ENCODE measurements around the gene NKAIN2. TPM values are rescaled to one million over a fixed set of nuclear protein-coding genes. Genes with fewer than 3 reads are reported as not detected.

The NKAIN2 gene
- total RNA-seq, 1 experiment from 2014 or later = 2.2 TPM

GRCh38 chr6:124535299-124535698 lies 731.6 kb downstream of the NKAIN2 start:
- Histone ChIP-seq H3K4me3 (ENCODE audit: low read depth, low read length, poor library complexity, severe bottlenecking) (no peak overlapping the region), H3K9me3 (ENCODE audit: low read depth, low read length, poor library complexity, severe bottlenecking) (no peaks in the 10 kb centered on the region), H3K27ac (ENCODE audit: low read depth, low read length, poor library complexity, severe bottlenecking) (no peak overlapping the region), H3K4me1 (ENCODE audit: insufficient read depth, low read length, poor library complexity, severe bottlenecking) (no peaks in the 10 kb centered on the region), H3K27me3 (replicated peaks; ENCODE audit: insufficient read depth, low read depth, low read length, poor library complexity) (no peaks in the 10 kb centered on the region), H3K36me3 (ENCODE audit: insufficient read depth, low read length, poor library complexity, severe bottlenecking) (no peaks in the 10 kb centered on the region)
- no peak for DNase-seq (ENCODE audit: low spot score)
- ChIA-PET CTCF (no interaction called here), POLR2A (ENCODE audit: low non-redundant PET) (interaction anchor here (0.8 kb wide), 1 partner anchor 839 kb away, joined by 5 read pairs; no protein-coding TSS in a partner anchor)
- TF ChIP-seq, protein P1, sequence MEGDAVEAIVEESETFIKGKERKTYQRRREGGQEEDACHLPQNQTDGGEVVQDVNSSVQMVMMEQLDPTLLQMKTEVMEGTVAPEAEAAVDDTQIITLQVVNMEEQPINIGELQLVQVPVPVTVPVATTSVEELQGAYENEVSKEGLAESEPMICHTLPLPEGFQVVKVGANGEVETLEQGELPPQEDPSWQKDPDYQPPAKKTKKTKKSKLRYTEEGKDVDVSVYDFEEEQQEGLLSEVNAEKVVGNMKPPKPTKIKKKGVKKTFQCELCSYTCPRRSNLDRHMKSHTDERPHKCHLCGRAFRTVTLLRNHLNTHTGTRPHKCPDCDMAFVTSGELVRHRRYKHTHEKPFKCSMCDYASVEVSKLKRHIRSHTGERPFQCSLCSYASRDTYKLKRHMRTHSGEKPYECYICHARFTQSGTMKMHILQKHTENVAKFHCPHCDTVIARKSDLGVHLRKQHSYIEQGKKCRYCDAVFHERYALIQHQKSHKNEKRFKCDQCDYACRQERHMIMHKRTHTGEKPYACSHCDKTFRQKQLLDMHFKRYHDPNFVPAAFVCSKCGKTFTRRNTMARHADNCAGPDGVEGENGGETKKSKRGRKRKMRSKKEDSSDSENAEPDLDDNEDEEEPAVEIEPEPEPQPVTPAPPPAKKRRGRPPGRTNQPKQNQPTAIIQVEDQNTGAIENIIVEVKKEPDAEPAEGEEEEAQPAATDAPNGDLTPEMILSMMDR (conservative IDR thresholded peaks at IDR 0.05; ENCODE audit: low read depth, low read length) = no peak
- no peak for TF ChIP-seq EZH2 (IDR thresholded peaks at IDR 0.05; ENCODE audit: borderline replicate concordance, low read depth, low read length, poor library complexity, severe bottlenecking)
- intact Hi-C loops (cut with micrococcal nuclease; ENCODE audit: unreplicated experiment) = no loop called here
- no TSS peak for BruUV-seq (replicated peaks)

- Histone ChIP-seq H3K27ac (ENCODE audit: low read depth, low read length, poor library complexity, severe bottlenecking) (no peak overlapping the region), H3K4me1 (ENCODE audit: insufficient read depth, low read length, poor library complexity, severe bottlenecking) (no peaks in the 10 kb centered on the region), H3K4me3 (ENCODE audit: low read depth, low read length, poor library complexity, severe bottlenecking) (no peak overlapping the region), H3K27me3 (replicated peaks; ENCODE audit: insufficient read depth, low read depth, low read length, poor library complexity) (no peaks in the 10 kb centered on the region), H3K36me3 (ENCODE audit: insufficient read depth, low read length, poor library complexity, severe bottlenecking) (no peaks in the 10 kb centered on the region), H3K9me3 (ENCODE audit: low read depth, low read length, poor library complexity, severe bottlenecking) (no peaks in the 10 kb centered on the region)
- ChIA-PET CTCF (no interaction called here), POLR2A (ENCODE audit: low non-redundant PET) (no interaction called here)
- intact Hi-C loops (cut with micrococcal nuclease; ENCODE audit: unreplicated experiment) = no loop called here
- no peak for DNase-seq (ENCODE audit: low spot score)
- no TSS peak for BruUV-seq (replicated peaks)
- no peak for TF ChIP-seq EZH2 (IDR thresholded peaks at IDR 0.05; ENCODE audit: borderline replicate concordance, low read depth, low read length, poor library complexity, severe bottlenecking)
- TF ChIP-seq, protein P1 (conservative IDR thresholded peaks at IDR 0.05; ENCODE audit: low read depth, low read length) = no peak
Measured at GRCh38 chr6:124535746-124536145, 732.1 kb downstream of the NKAIN2 start.

DNA sequence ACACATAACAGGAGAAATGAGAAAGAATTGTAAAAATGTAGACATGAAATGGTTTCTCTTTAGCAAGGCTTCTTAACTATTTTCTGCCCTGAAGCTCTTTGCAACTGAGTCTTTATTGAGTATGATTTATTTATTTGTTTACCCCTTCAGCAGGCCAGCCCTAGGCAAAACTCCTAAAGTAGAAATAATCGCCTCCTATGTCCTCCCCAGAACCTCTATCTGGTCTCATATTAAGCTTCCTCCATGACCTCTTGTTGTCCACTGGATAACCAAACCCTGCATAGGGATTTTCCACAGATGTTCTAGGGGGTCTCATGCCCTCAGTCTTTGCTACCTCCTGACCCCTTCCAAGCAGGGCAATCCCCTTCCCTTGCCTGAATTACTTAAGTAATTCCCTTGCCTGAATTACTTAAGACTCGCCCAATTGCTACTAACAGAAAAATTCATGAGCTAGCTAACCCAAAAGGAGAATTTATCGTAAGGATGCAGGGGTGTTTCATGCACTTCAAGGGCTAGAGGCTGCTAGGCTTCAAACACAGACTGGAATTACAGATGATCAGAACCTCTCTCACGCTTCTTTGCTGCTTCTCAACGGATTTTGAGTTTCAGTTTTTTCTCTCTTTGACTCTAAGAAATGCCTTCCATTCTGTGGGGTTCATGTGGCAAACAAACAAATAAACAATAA lies 732.6 kb downstream of the NKAIN2 start:
- intact Hi-C loops (cut with micrococcal nuclease; ENCODE audit: unreplicated experiment) = no loop called here
- Histone ChIP-seq H3K27ac (ENCODE audit: low read depth, low read length, poor library complexity, severe bottlenecking) (no peak overlapping the region), H3K9me3 (ENCODE audit: low read depth, low read length, poor library complexity, severe bottlenecking) (no peaks in the 10 kb centered on the region), H3K4me3 (ENCODE audit: low read depth, low read length, poor library complexity, severe bottlenecking) (no peak overlapping the region), H3K27me3 (replicated peaks; ENCODE audit: insufficient read depth, low read depth, low read length, poor library complexity) (no peaks in the 10 kb centered on the region), H3K36me3 (ENCODE audit: insufficient read depth, low read length, poor library complexity, severe bottlenecking) (no peaks in the 10 kb centered on the region), H3K4me1 (ENCODE audit: insufficient read depth, low read length, poor library complexity, severe bottlenecking) (no peaks in the 10 kb centered on the region)
- ChIA-PET POLR2A (ENCODE audit: low non-redundant PET) (no interaction called here), CTCF (no interaction called here)
- DNase-seq (ENCODE audit: low spot score) = no peak
- TF ChIP-seq EZH2 (IDR thresholded peaks at IDR 0.05; ENCODE audit: borderline replicate concordance, low read depth, low read length, poor library complexity, severe bottlenecking) = no peak
- TF ChIP-seq, protein P1 (conservative IDR thresholded peaks at IDR 0.05; ENCODE audit: low read depth, low read length) = no peak
- BruUV-seq (replicated peaks) = no TSS peak
